ENCODE results near the gene TOMM40.
"Not testable (repeated sequence)": the region's sequence is repeated elsewhere in the genome, so short reads cannot be mapped to it uniquely, and the experiment has no call there.

The TOMM40 gene

GRCh38 chr19:44924243-44924725, 33.2 kb downstream of the TOMM40 start:
- H3K27me3 ChIP-seq (ENCODE audit: insufficient read depth, low read length, poor library complexity, severe bottlenecking): no peaks in the 10 kb centered on the region
- no peaks in the 10 kb centered on the region for H3K79me2 ChIP-seq (ENCODE audit: insufficient read depth, low read length)
- no peaks in the 10 kb centered on the region for H3F3A ChIP-seq (ENCODE audit: low read depth)
- no peak overlapping the region for H3K9ac ChIP-seq (ENCODE audit: low read depth, low read length, poor library complexity, severe bottlenecking)
- TF ChIP-seq EZH2phosphoT487 (IDR thresholded peaks at IDR 0.05; ENCODE audit: borderline replicate concordance) (no peak), CTCF (conservative IDR thresholded peaks at IDR 0.05; ENCODE audit: low read length) (no peak)
- no peak overlapping the region for H2AFZ ChIP-seq (ENCODE audit: low read length)
- H3K4me2 ChIP-seq (ENCODE audit: low read depth, low read length, poor library complexity, severe bottlenecking): no peak overlapping the region
- no peaks in the 10 kb centered on the region for H3K36me3 ChIP-seq (ENCODE audit: insufficient read depth, low read length)
- H3K4me3 ChIP-seq (ENCODE audit: low read length, poor library complexity, severe bottlenecking): no peak overlapping the region
- no peaks in the 10 kb centered on the region for H3K4me1 ChIP-seq (ENCODE audit: insufficient read depth, low read length, poor library complexity, severe bottlenecking)
- no peaks in the 10 kb centered on the region for H3K9me2 ChIP-seq (replicated peaks; ENCODE audit: low read depth, low read length)
- no peaks in the 10 kb centered on the region for H3K9me3 ChIP-seq (ENCODE audit: insufficient read depth, low read depth, low read length)
- no peaks in the 10 kb centered on the region for H4K20me1 ChIP-seq (ENCODE audit: insufficient read depth, low read length, poor library complexity, severe bottlenecking)

GRCh38 chr19:44925114-44925891, 34.2 kb downstream of the TOMM40 start:
- H3K79me2 ChIP-seq (ENCODE audit: insufficient read depth, low read length): no peaks in the 10 kb centered on the region
- TF ChIP-seq CTCF (conservative IDR thresholded peaks at IDR 0.05; ENCODE audit: low read length) (no peak), EZH2phosphoT487 (IDR thresholded peaks at IDR 0.05; ENCODE audit: borderline replicate concordance) (no peak)
- no peak overlapping the region for H3K9ac ChIP-seq (ENCODE audit: low read depth, low read length, poor library complexity, severe bottlenecking)
- no peaks in the 10 kb centered on the region for H3K27me3 ChIP-seq (ENCODE audit: insufficient read depth, low read length, poor library complexity, severe bottlenecking)
- H3K4me3 ChIP-seq (ENCODE audit: low read length, poor library complexity, severe bottlenecking): no peak overlapping the region
- no peaks in the 10 kb centered on the region for H4K20me1 ChIP-seq (ENCODE audit: insufficient read depth, low read length, poor library complexity, severe bottlenecking)
- H3K9me2 ChIP-seq (replicated peaks; ENCODE audit: low read depth, low read length): no peaks in the 10 kb centered on the region
- H3F3A ChIP-seq (ENCODE audit: low read depth): no peaks in the 10 kb centered on the region
- no peak overlapping the region for H3K4me2 ChIP-seq (ENCODE audit: low read depth, low read length, poor library complexity, severe bottlenecking)
- H3K36me3 ChIP-seq (ENCODE audit: insufficient read depth, low read length): no peaks in the 10 kb centered on the region
- no peaks in the 10 kb centered on the region for H3K9me3 ChIP-seq (ENCODE audit: insufficient read depth, low read depth, low read length)
- no peak overlapping the region for H2AFZ ChIP-seq (ENCODE audit: low read length)
- H3K4me1 ChIP-seq (ENCODE audit: insufficient read depth, low read length, poor library complexity, severe bottlenecking): no peaks in the 10 kb centered on the region

GRCh38 chr19:44926245-44927077, 35.4 kb downstream of the TOMM40 start:
- H3F3A ChIP-seq (ENCODE audit: low read depth): not testable (repeated sequence)

More at GRCh38 chr19:44926245-44927077, 35.4 kb downstream of the TOMM40 start:
- H3K9me3 ChIP-seq (ENCODE audit: insufficient read depth, low read depth, low read length); H3K9ac ChIP-seq (ENCODE audit: low read depth, low read length, poor library complexity, severe bottlenecking); H3K36me3 ChIP-seq (ENCODE audit: insufficient read depth, low read length); H3K27me3 ChIP-seq (ENCODE audit: insufficient read depth, low read length, poor library complexity, severe bottlenecking); H4K20me1 ChIP-seq (ENCODE audit: insufficient read depth, low read length, poor library complexity, severe bottlenecking); H3K4me3 ChIP-seq (ENCODE audit: low read length, poor library complexity, severe bottlenecking); H3K9me2 ChIP-seq (replicated peaks; ENCODE audit: low read depth, low read length); H2AFZ ChIP-seq (ENCODE audit: low read length); H3K79me2 ChIP-seq (ENCODE audit: insufficient read depth, low read length); H3K4me1 ChIP-seq (ENCODE audit: insufficient read depth, low read length, poor library complexity, severe bottlenecking): not testable (repeated sequence)
- H3K4me2 ChIP-seq (ENCODE audit: low read depth, low read length, poor library complexity, severe bottlenecking): peak overlapping the region; percentile 34

Measured in Loucy (cell line).